ENCODE measurements around the gene KIRREL3.

KIRREL3 gene

DNA sequence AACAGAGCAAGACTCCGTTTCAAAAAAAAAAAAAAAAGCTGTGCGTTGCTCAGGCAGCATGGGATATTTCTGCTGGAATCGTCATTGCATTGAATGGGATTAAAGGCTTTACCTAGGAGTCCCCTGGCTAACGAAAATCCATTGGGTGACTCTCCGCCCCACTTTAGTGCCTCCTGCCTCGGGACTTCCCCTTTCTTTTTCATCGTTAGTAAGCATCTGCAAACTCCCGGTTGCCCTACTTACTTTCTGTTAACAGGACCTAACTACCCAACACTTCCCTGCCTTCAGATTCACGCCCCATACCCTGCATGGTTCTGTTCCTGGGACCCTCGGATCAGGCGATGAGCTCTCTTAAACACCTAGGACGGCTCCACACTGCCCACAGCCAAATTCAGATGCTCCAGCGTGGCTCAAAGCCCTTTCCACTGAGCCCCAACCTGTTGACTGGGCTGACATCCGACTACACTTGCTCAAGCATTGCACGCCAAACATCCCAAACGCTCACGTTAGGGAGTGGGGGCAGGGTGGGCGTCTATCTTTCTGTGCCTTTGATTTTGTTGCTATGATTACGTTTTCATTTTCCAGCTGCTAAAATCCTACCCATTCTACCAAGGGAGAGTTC, 501.3 kb downstream of the KIRREL3 start:
- Histone ChIP-seq H3K4me1 (ENCODE audit: insufficient read depth, low read length) (peaks cover 37% of the 10 kb centered on the region), H3K4me3 (ENCODE audit: low read length) (no peak overlapping the region), H3K9me3 (ENCODE audit: insufficient read depth, low read depth, low read length) (no peaks in the 10 kb centered on the region), H3K36me3 (ENCODE audit: insufficient read depth, low read length) (no peaks in the 10 kb centered on the region), H3K9ac (ENCODE audit: low read depth, low read length) (no peak overlapping the region), H3K27ac (ENCODE audit: low read depth, low read length) (no peak overlapping the region), H3K27me3 (ENCODE audit: insufficient read depth, low read length) (no peaks in the 10 kb centered on the region)
- WGBS: 79% methylated on average over 18 of the region's 19 CpGs

DNA sequence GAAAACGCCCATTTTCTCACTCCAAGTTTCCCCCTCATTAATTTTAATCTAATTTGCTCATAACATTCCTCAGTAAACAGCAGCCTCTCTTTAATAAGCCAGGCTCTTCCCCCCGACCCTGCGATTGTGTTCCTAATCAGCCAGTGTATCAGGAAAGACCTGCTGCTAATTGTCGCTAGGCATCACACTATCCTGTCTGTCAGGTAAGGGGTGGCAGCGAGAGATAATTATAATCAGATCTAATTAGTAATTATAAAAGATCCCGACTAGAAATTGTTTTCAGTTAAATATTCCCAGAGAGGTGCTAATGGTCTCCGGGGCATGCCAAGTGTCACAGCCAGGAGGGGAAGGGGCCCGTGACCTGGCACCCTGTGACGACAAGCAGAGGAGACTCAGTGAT, 502.3 kb downstream of the KIRREL3 start:
- WGBS: 88% methylated on average over 8 of the region's 9 CpGs
- Histone ChIP-seq H3K36me3 (ENCODE audit: insufficient read depth, low read length) (no peaks in the 10 kb centered on the region), H3K27ac (ENCODE audit: low read depth, low read length) (no peak overlapping the region), H3K9me3 (ENCODE audit: insufficient read depth, low read depth, low read length) (no peaks in the 10 kb centered on the region), H3K4me1 (ENCODE audit: insufficient read depth, low read length) (peaks cover 34% of the 10 kb centered on the region), H3K9ac (ENCODE audit: low read depth, low read length) (no peak overlapping the region), H3K27me3 (ENCODE audit: insufficient read depth, low read length) (no peaks in the 10 kb centered on the region), H3K4me3 (ENCODE audit: low read length) (no peak overlapping the region)

DNA sequence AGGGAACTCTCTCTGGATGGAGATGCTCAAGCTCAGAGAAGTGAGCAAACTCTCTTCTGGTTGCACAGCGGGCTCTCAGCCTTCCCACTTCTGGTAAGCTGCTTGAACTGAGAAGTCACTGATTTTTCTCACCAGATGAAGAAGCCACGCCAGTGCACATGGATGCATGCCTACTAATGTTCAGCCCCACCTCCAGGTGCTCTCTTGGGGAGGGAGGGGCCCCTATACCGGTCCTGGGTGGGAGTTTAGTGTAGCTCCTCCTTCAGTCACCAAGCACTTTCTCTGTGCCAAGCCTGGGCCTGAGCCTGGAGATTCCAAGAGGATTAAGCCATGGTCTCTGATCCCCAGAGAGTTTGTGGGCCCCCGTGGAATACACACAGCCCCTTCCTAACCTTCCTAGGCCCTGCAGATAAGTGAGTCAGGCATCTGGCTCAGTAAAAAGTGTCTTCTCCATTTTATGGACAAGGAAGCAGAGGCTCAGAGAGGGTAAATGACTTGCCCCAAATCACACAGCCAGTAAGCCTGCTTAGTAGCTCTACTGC, 502.9 kb downstream of the KIRREL3 start:
- Histone ChIP-seq H3K36me3 (ENCODE audit: insufficient read depth, low read length) (no peaks in the 10 kb centered on the region), H3K9ac (ENCODE audit: low read depth, low read length) (no peak overlapping the region), H3K4me3 (ENCODE audit: low read length) (no peak overlapping the region), H3K9me3 (ENCODE audit: insufficient read depth, low read depth, low read length) (no peaks in the 10 kb centered on the region), H3K27ac (ENCODE audit: low read depth, low read length) (no peak overlapping the region), H3K27me3 (ENCODE audit: insufficient read depth, low read length) (no peaks in the 10 kb centered on the region), H3K4me1 (ENCODE audit: insufficient read depth, low read length) (peaks cover 28% of the 10 kb centered on the region)
- 74% methylated on average over 4 of the region's 4 CpGs for WGBS

DNA sequence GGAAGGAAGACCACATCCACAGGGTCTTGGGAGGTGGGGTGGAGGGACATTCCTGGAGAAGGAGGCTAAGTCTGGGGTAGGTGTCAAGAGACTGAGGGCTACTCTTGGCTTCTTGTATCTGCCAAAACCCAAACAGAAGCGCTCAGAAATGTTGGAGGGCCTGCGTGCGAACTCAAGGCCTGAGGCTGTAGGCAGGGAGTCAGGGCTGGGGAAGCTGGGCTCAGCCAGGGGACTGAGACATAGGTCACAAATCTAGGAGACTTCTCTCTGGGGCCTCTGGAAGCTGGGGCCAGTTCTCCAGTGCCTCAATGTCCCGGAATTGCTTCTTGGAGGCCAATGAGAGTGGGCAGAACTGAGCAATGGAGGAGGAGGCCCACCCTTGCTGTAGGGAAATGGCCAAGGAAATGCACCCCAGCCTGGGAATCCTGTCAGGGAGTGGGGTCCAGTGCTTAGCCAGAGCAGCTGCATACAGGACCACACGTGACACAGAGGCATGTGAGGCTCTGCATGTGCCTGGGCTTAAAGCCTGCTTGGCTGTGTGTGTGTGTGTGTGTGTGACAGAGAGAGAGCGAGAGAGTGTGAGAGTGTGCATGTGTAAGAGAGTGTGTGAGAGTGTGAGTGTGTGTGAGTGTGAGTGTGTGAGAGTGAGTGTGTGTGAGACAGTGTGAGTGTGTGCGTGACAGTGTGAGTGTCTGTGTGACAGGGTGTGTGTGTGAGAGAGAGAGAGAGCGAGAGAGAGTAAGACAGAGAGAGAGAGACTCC, 503.8 kb downstream of the KIRREL3 start:
- H3K9ac ChIP-seq (ENCODE audit: low read depth, low read length): no peak overlapping the region
- no peaks in the 10 kb centered on the region for H3K36me3 ChIP-seq (ENCODE audit: insufficient read depth, low read length)
- H3K27me3 ChIP-seq (ENCODE audit: insufficient read depth, low read length): no peaks in the 10 kb centered on the region
- no peaks in the 10 kb centered on the region for H3K9me3 ChIP-seq (ENCODE audit: insufficient read depth, low read depth, low read length)
- WGBS: 87% methylated on average over 8 of the region's 8 CpGs
- H3K27ac ChIP-seq (ENCODE audit: low read depth, low read length): no peak overlapping the region
- H3K4me3 ChIP-seq (ENCODE audit: low read length): no peak overlapping the region
- H3K4me1 ChIP-seq (ENCODE audit: insufficient read depth, low read length): peaks cover 19% of the 10 kb centered on the region

DNA sequence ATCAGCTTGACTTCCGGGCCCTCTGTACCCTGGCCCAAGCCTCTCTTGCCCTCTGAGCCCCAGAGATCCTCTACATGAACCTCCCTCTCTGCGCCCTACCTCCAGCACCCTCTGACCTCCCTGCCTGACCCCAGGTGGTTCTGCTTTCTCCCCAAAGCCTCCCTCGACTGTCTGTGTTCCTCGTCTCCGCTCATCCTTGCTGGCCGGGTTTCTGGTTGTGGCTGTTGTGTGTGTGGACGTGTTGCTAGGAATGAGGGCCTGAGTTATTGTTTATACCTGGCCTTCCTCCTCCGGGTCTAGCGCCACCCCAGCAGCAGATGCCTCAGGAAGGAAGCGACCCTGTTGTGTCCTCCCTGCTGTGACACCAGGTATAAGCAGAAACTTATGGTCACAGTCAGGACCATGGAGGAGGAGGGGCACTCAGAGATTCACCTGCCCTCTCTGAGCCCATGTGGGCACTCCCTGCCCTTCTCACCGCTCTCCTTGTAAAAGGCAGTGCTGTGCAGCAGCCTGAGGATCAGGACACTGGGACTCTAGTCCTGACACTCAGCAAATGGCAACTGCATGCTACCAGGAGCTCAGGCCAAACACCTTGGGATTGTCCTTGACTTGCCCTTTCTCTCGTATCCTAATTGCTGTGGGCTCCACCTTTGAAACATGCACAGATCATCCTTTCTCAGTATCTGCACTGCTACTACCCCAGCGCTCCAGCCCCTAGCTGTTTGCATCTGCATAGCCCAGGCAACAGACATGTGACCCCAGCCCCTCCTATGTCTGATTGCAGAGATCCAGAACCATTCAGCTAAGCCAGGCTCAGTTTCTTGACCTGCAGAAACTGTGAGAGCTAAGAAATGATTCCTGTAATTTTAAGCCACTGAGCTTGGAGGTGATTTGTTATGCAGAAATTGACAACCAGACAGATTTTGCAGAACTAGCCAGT, 505.0 kb downstream of the KIRREL3 start:
- Histone ChIP-seq H3K9me3 (ENCODE audit: insufficient read depth, low read depth, low read length) (no peaks in the 10 kb centered on the region), H3K4me1 (ENCODE audit: insufficient read depth, low read length) (peaks cover 22% of the 10 kb centered on the region), H3K9ac (ENCODE audit: low read depth, low read length) (no peak overlapping the region; the same call in 1 of the 2 replicates), H3K27ac (ENCODE audit: low read depth, low read length) (no peak overlapping the region), H3K4me3 (ENCODE audit: low read length) (no peak overlapping the region), H3K36me3 (ENCODE audit: insufficient read depth, low read length) (no peaks in the 10 kb centered on the region), H3K27me3 (ENCODE audit: insufficient read depth, low read length) (no peaks in the 10 kb centered on the region)
- WGBS: 79% methylated on average over 13 of the region's 13 CpGs

DNA sequence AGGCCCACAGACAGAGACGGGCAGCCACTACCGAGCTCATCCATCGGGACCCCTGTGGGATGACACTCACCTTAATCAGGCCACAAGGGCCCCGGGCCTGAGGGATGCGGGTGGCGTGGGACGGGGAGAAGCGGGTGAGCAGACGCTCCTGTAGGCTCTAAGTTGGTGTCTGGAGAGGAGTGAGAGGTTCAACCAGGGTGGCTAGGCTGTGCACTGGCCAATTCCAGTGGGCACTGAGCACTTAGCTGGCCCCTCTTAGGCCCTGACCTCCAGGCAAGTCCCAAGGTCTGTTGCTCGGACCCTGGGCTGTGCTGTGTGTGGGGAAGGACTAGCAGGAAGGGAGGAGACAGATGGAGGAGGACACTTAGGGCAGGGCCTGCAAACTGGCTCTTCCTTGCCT, 505.7 kb downstream of the KIRREL3 start:
- H3K36me3 ChIP-seq (ENCODE audit: insufficient read depth, low read length): no peaks in the 10 kb centered on the region
- H3K9ac ChIP-seq (ENCODE audit: low read depth, low read length): no peak overlapping the region; the same call in 1 of the 2 replicates
- H3K27me3 ChIP-seq (ENCODE audit: insufficient read depth, low read length): no peaks in the 10 kb centered on the region
- H3K4me3 ChIP-seq (ENCODE audit: low read length): no peak overlapping the region
- peaks cover 17% of the 10 kb centered on the region for H3K4me1 ChIP-seq (ENCODE audit: insufficient read depth, low read length)
- whole genome bisulfite sequencing: 93% methylated on average over 10 of the region's 10 CpGs
- H3K27ac ChIP-seq (ENCODE audit: low read depth, low read length): no peak overlapping the region
- no peaks in the 10 kb centered on the region for H3K9me3 ChIP-seq (ENCODE audit: insufficient read depth, low read depth, low read length)

DNA sequence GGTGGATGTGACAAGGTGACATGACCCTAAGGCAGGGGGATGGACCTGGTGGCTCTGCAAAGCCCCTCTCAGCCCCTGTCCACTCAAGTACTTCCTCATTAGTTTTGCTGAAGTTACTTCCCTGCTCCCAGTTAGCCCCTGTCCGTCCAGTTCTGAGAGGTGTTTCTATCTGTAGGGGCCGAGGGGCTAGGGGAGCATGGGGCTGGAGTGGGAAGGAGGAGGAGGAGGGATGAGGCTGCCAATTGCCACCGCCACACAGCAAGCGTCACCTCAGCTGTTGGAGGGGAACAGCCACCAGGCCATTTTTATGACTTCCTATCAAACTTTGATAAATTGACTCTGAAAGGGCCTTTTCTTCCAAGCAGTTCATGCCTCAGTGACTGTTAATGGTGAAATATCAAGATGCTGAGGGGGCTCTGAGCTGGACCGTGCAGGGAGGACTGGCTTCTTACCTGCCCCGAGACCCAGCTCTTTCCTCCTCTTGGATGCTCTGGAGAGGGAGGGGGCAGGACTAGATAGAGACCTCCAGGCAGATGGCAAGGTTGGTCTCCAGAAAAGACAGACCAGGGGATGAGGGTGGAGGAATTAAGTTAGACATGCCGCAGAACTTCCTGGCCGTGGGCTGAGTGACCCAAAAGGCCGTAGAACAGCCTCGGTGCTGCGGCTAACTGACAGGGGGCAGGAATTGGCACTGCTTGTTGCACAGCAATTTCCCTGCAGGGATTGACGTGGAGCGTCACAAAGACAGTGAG, 508.1 kb downstream of the KIRREL3 start:
- H3K27me3 ChIP-seq (ENCODE audit: insufficient read depth, low read length): no peaks in the 10 kb centered on the region
- WGBS: 89% methylated on average over 13 of the region's 13 CpGs
- H3K4me1 ChIP-seq (ENCODE audit: insufficient read depth, low read length): peaks cover 13% of the 10 kb centered on the region
- H3K36me3 ChIP-seq (ENCODE audit: insufficient read depth, low read length): no peaks in the 10 kb centered on the region
- H3K9me3 ChIP-seq (ENCODE audit: insufficient read depth, low read depth, low read length): no peaks in the 10 kb centered on the region
- H3K9ac ChIP-seq (ENCODE audit: low read depth, low read length): no peak overlapping the region
- H3K27ac ChIP-seq (ENCODE audit: low read depth, low read length): no peak overlapping the region
- no peak overlapping the region for H3K4me3 ChIP-seq (ENCODE audit: low read length)

DNA sequence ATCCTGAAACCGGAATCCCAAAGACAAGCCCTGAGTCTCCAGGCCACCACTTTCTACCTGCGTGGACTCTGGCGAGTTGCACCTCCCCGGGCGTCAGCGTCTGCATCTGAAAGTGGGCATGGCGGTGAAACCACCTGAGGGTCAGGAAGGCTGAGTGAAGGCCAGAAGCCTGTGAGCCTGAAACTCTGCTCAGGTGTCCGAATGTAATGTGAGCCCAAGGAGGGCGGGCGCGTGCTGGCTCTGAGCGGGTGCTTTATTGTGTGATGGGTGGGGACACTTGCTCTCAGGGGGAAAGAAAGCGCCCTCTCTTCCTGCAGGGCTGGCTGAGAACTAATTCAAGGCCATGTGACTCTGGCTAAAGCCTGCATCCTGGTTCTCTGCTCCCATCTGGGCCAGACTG, 509.5 kb downstream of the KIRREL3 start:
- Histone ChIP-seq H3K4me1 (ENCODE audit: insufficient read depth, low read length) (peaks cover 13% of the 10 kb centered on the region), H3K9me3 (ENCODE audit: insufficient read depth, low read depth, low read length) (no peaks in the 10 kb centered on the region), H3K36me3 (ENCODE audit: insufficient read depth, low read length) (no peaks in the 10 kb centered on the region), H3K4me3 (ENCODE audit: low read length) (no peak overlapping the region), H3K27me3 (ENCODE audit: insufficient read depth, low read length) (no peaks in the 10 kb centered on the region), H3K9ac (ENCODE audit: low read depth, low read length) (no peak overlapping the region), H3K27ac (ENCODE audit: low read depth, low read length) (no peak overlapping the region)
- 75% methylated on average over 13 of the region's 13 CpGs for WGBS

DNA sequence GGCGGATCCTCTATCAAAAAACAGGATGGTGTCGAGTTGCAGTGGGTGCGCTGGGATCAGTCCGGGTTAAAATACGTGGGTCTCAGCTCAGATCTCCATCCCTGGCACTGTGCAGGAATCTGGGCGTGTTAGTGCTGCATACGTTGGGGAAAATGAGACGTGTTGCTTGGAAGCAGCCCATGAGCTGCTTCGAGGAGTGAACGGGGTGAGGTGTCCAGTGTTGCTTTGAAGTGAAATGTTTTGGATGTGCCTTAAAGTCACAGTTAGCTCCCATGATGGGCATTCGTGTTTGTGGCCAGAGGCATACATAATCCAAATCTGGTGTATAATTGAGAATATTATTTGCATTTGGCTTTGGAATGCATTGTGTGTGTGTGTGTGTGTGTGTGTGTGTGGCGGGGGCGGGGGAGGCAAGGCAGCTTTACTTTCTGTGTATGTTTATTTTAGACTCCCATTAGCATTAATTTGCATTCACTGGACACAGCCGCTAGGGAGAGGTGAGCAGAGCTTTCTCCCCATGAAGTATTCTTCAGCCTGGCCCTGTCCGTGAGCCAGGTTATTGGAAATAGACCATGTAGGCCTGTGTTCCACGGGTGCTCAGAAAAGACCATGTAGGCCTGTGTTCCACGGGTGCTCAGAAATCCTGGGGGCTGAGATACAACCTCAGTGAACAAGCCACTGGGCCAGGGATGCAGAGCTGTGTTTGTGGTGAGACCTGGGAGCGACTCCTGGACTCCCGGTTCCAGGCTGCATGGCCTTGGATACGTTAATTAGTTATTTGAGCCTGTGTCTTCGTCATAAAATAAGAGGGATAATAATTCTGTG, 510.5 kb downstream of the KIRREL3 start:
- H3K9ac ChIP-seq (ENCODE audit: low read depth, low read length): no peak overlapping the region
- H3K27me3 ChIP-seq (ENCODE audit: insufficient read depth, low read length): no peaks in the 10 kb centered on the region
- 86% methylated on average over 19 of the region's 21 CpGs for WGBS
- H3K9me3 ChIP-seq (ENCODE audit: insufficient read depth, low read depth, low read length): no peaks in the 10 kb centered on the region
- H3K36me3 ChIP-seq (ENCODE audit: insufficient read depth, low read length): no peaks in the 10 kb centered on the region
- H3K4me1 ChIP-seq (ENCODE audit: insufficient read depth, low read length): peaks cover 10% of the 10 kb centered on the region; the same call in 1 of the 2 replicates
- no peak overlapping the region for H3K27ac ChIP-seq (ENCODE audit: low read depth, low read length)
- H3K4me3 ChIP-seq (ENCODE audit: low read length): no peak overlapping the region
